AG10803 (cell line): ENCODE data around the gene MAP7D1.

Experiments used
- DNase-seq: peaks from one replicate; pipeline ENCODE4 v3.0.0; 2010; ENCODE audit warnings: low read depth
- H3K4me3 ChIP-seq: 2 replicates; pipeline ENCODE4 v1.5.1; 2011; ENCODE audit warnings: mild to moderate bottlenecking, low read length, control low read depth
- TF ChIP-seq, protein P1 (sequence below): conservative IDR thresholded peaks from 2 replicates; pipeline ENCODE4 v1.5.1; 2011; ENCODE audit warnings: mild to moderate bottlenecking, low read length, control low read depth, inconsistent platforms

The MAP7D1 gene

DNA sequence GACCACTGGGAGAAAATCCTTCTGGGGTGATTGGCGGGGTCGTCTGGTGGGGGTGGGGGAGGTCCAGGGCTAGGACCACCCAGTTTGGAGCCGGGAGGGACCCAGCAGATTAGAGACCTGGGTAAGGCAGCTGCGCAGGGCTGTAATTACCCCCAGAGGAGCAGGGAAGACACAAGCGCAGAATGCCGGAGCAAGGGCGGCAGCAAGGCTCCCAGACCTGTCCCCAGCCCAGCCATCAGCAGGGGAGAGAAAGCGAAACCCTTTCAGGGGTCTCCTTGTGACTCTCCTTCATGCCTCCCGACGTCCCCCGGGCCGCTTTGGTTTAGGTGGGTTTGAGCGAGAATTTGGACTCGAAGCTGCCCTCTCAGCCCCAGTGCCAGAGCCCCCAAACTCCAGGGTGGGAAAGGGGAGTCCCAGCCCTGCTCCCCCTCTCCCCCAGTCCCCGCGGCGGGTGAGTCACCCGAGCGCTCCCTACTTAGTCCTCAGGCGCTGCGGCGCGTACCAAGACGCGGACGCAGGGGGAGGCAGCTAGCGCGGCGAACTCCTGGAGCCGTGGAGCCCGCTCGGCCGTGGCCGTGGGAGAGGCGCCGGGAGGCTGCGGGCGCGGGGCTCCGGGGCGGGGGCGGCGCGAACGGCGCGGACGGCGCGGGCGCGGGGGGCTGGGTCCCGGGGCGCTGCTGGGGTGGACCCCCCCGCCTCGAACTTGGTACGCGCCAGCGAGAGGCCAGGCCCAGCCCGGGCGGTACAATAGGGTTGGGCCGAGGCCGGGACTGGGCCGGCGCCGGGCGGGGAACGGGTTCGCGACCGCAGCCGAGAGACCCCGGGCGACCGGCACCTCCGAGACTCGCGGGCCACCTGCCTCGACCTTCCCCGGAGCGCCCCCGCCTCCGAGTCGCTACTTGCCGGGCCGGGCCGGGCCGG is at the start of gene MAP7D1:
Gene MAP7D1, plus strand, starts transcription at position 753 of the 921 bp plus-strand sequence. CDS start 258 bp downstream, outside the sequence.
- H3K4me3 ChIP-seq: peak within 1 kb of the TSS; percentile 91
- peak; percentile 85 for DNase-seq
- TF ChIP-seq, protein P1, sequence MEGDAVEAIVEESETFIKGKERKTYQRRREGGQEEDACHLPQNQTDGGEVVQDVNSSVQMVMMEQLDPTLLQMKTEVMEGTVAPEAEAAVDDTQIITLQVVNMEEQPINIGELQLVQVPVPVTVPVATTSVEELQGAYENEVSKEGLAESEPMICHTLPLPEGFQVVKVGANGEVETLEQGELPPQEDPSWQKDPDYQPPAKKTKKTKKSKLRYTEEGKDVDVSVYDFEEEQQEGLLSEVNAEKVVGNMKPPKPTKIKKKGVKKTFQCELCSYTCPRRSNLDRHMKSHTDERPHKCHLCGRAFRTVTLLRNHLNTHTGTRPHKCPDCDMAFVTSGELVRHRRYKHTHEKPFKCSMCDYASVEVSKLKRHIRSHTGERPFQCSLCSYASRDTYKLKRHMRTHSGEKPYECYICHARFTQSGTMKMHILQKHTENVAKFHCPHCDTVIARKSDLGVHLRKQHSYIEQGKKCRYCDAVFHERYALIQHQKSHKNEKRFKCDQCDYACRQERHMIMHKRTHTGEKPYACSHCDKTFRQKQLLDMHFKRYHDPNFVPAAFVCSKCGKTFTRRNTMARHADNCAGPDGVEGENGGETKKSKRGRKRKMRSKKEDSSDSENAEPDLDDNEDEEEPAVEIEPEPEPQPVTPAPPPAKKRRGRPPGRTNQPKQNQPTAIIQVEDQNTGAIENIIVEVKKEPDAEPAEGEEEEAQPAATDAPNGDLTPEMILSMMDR: no peak

DNA sequence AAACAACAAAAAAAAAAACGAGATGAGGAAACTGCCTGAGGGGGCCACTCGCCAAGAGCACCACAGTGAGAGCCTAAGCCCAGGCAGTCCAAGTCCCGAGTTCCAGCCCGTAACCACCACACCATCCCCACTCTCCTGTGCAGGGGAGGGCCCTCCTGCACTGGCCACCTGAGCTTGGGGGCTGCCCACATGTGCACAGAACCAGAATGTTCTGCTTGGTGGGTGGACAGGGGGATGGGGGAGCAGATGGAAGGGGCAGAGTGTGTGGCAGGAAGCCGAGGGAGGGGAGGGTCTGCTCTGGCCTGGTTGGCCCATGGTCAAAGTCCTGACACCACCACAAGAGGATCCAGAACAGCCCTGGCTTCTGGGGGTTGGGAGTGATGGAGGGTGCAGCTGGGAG is 49.7 kb upstream of the MAP7D1 start:
- DNase-seq: no peak
- no peak overlapping the region for H3K4me3 ChIP-seq
- TF ChIP-seq, protein P1: no peak

DNA sequence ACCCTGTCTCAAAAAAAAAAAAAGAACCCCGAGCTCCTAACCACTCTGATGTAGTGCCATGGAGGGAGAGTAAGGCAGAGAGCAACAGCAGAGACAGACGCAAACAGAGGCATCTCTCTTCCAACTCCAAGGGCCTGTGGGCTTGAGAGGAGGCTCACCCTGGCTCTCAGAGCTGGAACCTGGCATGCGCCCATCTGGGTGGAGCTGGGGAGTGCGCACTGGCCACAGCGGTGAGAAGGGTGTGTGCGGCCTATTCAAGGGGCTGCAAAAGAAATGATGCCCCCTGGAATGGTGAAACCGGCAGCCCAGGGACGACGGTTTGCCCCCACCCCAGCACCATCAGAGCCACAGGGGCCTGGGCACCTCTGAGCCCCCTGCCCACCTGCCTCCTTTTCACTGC is 48.6 kb upstream of the MAP7D1 start:
- DNase-seq: no peak
- H3K4me3 ChIP-seq: no peak overlapping the region
- TF ChIP-seq, protein P1: no peak

DNA sequence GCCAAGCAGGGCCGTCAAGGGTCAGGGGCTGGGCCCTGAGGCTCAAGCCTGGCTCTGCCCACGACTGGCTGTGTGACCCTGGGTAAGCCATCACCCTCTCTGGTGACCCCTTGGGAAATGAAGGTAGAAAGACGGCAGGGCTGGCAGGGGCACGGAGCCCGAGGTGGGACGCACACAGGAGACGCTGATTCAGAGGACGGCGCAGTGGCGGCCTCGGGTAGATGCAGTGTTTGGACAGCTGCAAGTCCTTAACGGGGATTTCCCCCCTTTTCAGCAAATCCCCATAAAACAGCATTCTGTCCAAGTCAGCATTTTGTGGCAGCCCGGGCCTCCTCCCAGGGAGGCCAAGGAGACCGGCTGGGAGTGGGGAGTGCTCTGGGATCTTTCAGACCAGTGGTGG is 47.6 kb upstream of the MAP7D1 start:
- TF ChIP-seq, protein P1: no peak
- DNase-seq: peak; percentile 75
- H3K4me3 ChIP-seq: no peak overlapping the region

DNA sequence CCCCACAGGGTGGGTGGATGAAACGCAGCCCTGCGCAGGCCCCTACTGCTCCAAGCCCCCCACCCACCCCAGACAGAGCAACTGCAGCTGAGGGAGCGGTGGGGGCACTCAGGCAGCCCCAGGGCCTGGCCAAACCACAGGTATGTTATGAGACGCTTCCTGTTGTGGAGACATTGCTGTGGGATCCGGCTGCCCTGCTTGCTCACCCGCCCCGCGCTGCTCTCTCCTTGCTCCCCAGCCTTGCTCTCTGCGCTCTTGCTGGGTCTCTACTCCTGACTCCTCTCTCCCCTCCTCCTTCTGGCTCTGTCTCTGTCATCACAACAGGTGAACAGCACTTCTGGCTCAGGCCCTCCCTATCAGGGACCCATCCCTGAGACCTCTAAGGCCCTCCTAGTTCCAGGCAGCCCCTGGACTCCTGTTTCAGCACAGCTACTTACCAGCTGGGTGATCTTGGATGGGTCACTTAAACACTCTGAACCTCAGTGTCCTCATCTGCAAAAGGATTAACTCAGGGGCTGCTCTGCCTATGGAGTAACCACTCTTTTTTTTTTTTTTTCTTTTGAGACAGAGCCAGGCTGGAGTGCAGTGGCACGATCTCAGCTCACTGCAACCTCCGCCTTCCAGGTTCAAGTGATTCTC is 46.8 kb upstream of the MAP7D1 start:
- no peak overlapping the region for H3K4me3 ChIP-seq
- TF ChIP-seq, protein P1: no peak
- DNase-seq: peak; percentile 88

DNA sequence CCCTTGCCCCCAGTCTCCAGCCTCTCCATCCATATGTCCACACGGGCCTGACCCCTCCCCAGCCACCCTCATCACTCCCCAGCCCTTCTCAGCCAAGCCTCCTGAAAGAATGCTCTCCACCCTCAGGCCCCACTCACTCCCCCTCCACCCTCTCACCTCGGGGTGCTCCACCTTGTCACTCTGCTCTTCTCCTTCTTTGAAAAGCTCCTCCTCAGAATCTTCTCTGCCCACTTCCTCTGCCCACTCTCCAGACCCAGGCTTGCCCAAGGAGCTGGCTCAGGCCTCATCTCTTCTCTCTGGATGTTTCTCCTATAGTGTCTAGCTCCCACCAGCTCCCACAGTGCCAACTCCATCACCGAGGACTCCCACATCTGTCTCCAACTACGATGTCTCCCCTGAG is 44.8 kb upstream of the MAP7D1 start:
- no peak for DNase-seq
- no peak overlapping the region for H3K4me3 ChIP-seq
- TF ChIP-seq, protein P1: no peak

DNA sequence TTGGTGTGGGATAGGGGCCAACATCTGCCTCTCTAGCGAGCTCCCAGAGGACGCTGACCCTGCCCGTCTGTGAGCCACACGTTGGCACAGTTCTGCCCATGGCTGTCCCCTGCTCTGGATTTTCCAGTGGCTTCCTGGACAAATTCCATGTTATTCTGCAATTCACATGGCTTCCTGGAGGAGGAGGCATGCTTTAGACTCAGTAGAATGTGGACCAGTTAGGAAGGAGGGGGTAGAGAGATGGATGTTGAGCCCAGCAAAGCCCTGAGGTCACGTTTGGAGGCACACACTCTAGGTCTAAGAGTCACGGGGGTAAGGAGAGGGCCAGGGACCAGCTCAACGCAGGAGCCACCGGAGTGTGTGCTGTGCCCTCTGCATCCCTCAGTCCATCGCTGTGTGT is 43.1 kb upstream of the MAP7D1 start:
- DNase-seq: no peak
- H3K4me3 ChIP-seq: no peak overlapping the region
- TF ChIP-seq, protein P1: no peak
